GM19239 (cell line): Measurements from ENCODE around the gene FSTL5.
"Not testable (repeated sequence)": the region's sequence is repeated elsewhere in the genome, so short reads cannot be mapped to it uniquely, and the experiment has no call there.

Experiments
- DNase-seq: peaks from one replicate; pipeline ENCODE4 v3.0.0; 2011; ENCODE audit warnings: low spot score; ENCODE audit not compliant: insufficient read length
- FAIRE-seq: peaks from 2 replicates; lab custom pipeline; 2011; peaks lifted over from hg19 to GRCh38; lab: Jason Lieb, UNC

Gene FSTL5

DNA sequence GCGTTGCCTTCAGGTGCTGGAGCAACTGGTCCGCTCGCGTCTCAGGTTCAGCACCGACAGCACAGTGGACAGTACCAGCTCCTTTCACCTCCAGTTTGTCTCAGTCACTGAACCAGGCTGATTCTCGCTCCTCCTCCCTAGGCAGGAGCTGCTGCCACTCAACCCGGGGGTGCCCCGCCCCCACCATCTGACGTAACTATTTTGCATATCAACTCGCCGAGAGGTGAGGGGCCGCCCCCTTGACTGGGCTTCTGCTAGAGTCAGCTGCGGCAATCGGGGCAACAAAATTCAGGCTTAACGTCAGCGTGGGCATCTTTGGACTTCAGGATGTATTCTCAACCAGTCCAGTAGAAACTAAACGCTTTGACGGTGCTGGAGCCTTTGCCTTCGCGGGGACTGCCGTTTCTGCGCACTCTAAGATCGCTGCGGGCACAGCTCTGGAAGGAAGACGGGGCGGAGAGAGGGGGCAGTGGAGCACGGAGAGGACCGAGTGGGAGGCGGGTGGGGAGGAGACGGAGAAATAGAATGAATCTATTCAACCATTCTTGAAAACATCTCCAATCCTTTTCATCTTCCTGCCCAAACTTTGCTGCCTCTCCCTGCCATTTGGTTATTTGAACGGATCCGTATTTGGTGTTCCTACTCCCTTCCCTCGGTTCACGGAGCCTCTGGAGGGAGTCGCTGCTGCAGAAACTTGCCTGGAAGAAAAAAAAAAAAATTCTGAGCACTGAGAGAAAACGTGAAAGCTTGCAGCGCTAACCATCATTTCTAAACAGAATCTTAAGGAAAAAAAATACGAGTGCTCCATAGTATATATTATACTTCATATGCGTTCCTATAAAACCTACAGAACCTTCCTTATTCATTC, at the start of gene FSTL5:
Gene FSTL5, minus strand, starts transcription at position 109 of the 868 bp plus-strand sequence. CDS start 52,604 bp downstream, outside the sequence.
- DNase-seq (peak; percentile 1), FAIRE-seq (no peak)

DNA sequence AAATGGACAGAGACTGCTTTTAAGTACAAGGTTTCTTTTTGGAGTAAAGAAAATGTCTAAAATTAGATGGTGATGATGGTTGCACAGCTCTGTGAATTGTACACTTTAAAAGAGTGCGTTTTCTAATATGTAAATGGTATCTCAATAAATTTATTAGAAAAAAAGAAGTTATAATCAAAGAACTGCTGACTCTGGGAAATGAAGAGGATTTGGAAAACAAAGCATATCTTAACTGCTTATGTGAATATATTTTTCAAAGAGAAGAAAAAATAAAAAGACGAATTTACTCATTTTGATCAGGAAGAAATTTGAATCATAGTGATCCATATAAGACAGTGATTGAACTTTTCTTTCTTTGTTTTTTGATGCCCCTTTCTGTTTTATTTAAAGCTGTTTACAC, 45.9 kb upstream of the FSTL5 start:
- FAIRE-seq, result no peak
- no peak for DNase-seq

GRCh38 chr4:162203478-162203877, 39.7 kb upstream of the FSTL5 start:
- DNase-seq, FAIRE-seq: not testable (repeated sequence)

- FAIRE-seq, result no peak
- no peak for DNase-seq
Measured at GRCh38 chr4:162201673-162202072, 37.9 kb upstream of the FSTL5 start.

- FAIRE-seq (no peak), DNase-seq (no peak)
Measured at GRCh38 chr4:162170509-162170908, 6.7 kb upstream of the FSTL5 start.

GRCh38 chr4:162164906-162165510, 1.2 kb upstream of the FSTL5 start:
- DNase-seq (no peak), FAIRE-seq (no peak)

- FAIRE-seq, result no peak
- DNase-seq, result no peak
Measured at GRCh38 chr4:162162672-162163071, 1.1 kb downstream of the FSTL5 start.

- DNase-seq, result no peak
- FAIRE-seq, result no peak
Measured at GRCh38 chr4:162157241-162157640, 6.6 kb downstream of the FSTL5 start.

- DNase-seq, result no peak
- no peak for FAIRE-seq
Measured at GRCh38 chr4:162154862-162155540, 8.8 kb downstream of the FSTL5 start.

GRCh38 chr4:162151850-162152249, 11.9 kb downstream of the FSTL5 start:
- FAIRE-seq, result no peak
- DNase-seq, result no peak

- FAIRE-seq (no peak), DNase-seq (no peak)
Measured at GRCh38 chr4:162151386-162151785, 12.4 kb downstream of the FSTL5 start.

- no peak for FAIRE-seq
- DNase-seq, result no peak
Measured at GRCh38 chr4:162149644-162150043, 14.2 kb downstream of the FSTL5 start.

DNA sequence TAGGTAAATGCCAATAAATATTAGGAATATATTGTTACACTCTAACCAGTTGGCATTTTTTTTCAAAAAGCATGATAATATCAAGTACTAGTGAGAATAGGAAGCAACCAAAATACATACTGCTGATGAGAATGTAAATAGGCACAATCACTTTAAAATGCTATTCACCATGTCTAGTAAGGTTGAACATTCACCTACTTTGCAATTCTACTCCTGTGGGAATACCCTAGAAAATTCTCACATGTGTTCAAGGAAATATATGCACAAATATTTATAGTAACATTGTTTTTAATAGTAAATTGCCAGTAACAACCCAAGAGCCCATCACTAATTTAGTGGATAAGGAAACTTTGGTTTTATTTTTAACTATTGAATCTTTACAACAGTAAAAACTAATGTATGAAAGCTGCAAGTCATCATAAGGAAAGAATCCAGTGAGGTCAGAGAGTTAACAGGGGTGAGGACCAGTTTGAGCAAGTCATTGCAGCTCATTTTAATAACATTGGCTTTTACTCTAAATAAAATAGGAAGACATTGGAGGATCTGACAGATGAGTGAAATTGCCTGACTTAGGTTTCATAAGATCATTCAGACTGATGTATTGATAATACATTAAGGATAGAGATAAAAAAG, 23.6 kb downstream of the FSTL5 start:
- no peak for DNase-seq
- FAIRE-seq, result no peak

- FAIRE-seq, result no peak
- no peak for DNase-seq
Measured at GRCh38 chr4:162139412-162139811, 24.4 kb downstream of the FSTL5 start.

GRCh38 chr4:162131256-162131655, 32.5 kb downstream of the FSTL5 start:
- no peak for FAIRE-seq

DNA sequence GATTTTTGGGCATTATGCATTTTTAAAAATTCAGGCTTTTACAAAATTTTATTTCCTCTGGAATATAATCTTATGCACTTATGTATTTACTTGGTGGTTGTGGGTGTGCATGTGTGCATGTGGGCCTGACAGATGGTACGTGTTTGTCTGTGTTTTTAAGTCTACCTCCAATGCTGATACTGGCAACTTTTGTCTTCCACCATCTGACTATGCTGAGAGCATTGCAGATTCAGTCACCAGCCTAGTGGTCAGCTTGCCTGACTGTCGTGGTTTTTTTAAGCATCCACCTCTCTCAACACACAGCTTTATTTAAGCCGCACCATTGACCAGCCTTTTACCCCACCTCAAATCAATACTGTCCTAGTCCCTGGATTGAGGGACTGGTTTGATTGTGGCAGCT, 37.1 kb downstream of the FSTL5 start:
- FAIRE-seq (no peak), DNase-seq (no peak)

More at GRCh38 chr4:162131256-162131655, 32.5 kb downstream of the FSTL5 start:
- DNase-seq, result no peak

- FAIRE-seq, result no peak
- DNase-seq, result no peak
Measured at GRCh38 chr4:162117051-162117450, 46.7 kb downstream of the FSTL5 start.

DNA sequence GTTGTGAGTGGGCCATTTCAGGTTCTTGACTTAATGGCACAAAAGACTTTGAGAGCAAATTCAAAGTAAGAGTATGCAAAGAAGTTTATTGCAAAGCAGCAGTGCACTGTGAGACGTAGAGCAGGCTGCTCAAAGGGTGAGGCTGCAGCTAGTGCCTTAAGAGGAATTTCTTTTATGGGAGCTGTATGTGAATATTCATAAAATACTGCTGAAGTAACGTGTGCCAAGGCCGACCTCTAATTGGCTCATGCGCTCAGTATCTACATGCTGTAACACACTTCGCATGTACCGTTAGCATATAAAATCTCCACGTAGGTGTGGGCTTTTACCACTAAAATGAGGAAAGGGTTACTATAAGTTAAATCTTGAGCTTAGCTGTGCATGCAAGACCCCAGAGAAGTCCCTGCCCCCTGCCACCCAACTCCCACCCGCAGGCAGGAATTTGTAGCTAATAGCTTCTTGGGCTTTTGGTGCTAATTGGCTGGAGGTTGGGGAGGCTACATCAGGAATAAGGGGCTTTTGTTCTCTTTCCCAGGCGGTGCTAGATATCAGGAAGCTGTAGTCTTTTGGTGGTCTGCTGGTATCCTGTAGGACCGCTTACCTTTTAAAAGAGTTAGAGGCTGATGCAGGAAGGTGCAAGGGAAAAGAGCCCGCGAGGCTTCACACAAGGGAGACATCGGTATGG, 47.6 kb downstream of the FSTL5 start:
- no peak for DNase-seq
- FAIRE-seq, result no peak

DNA sequence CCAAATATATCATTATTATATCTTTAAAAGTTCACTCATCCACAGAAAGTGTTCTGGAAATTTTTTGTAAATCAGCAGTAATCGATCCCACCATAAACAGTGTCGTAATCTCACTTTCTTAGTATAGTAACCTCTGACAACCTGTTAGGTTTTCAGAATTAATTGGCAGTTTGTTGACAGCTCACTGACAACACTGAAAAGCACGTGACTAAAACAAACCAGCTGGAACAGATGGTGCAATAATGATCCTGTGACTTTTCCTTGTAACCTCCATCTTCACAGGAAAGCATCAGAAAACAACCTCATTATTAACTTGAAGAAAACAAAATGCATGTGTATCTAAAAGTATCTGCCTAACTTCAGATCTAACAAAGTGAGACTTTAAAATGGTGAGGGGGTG, 48.5 kb downstream of the FSTL5 start:
- no peak for FAIRE-seq
- no peak for DNase-seq

- FAIRE-seq, result no peak
- no peak for DNase-seq
Measured at GRCh38 chr4:162111078-162111477, 52.7 kb downstream of the FSTL5 start.
